ENCODE results near the gene CLNS1A. TPM values are rescaled to one million over a fixed set of nuclear protein-coding genes. Genes with fewer than 3 reads are reported as not detected.

CLNS1A gene
- polyA plus RNA-seq, 1 of the 3 experiments (the other 2 are of a cell fraction), result 124 TPM

- POLR2A ChIA-PET, result interaction anchor here (0.5 kb wide), 1 partner anchor 201 kb away, joined by 4 read pairs; no protein-coding TSS in a partner anchor
- CTCF ChIA-PET, result interaction anchor here (1.3 to 2.1 kb wide), 2 partner anchors 12 to 42 kb away, joined by 3 to 7 read pairs; no protein-coding TSS in a partner anchor
- H3K4me3 ChIP-seq (ENCODE audit: low read depth in 2 of 2, low read length in 1 of 2), result no peak overlapping the region
- no peak overlapping the region for H3K4me2 ChIP-seq
- WGBS (ENCODE audit: low lambda C conversion rate), result 91% methylated on average over 1 of the region's 1 CpG
- H3K4me1 ChIP-seq (ENCODE audit: control insufficient read depth in 1 of 2, insufficient read depth in 2 of 2, low read depth in 1 of 2, low read length in 1 of 2), result no peaks in the 10 kb centered on the region; a peak in 1 of 4 replicates
- H3K9ac ChIP-seq, result no peak overlapping the region
- H4K20me1 ChIP-seq (ENCODE audit: insufficient read depth), result no peaks in the 10 kb centered on the region
- peaks cover 10 to 25% of the 10 kb centered on the region in 2 experiments for H3K36me3 ChIP-seq (replicated peaks in 1 of 2; ENCODE audit: control insufficient read depth in 1 of 2, insufficient read depth in 2 of 2, low read length in 1 of 2)
- no peaks in the 10 kb centered on the region for H3K9me3 ChIP-seq
- H3F3A ChIP-seq (replicated peaks; ENCODE audit: insufficient read depth), result peaks cover 8% of the 10 kb centered on the region
- no peak for DNase-seq
- H2AFZ ChIP-seq (ENCODE audit: low read depth), result no peak overlapping the region
- H3K27ac ChIP-seq (ENCODE audit: low read depth in 2 of 2, low read length in 1 of 2), result no peak overlapping the region
- H3K79me2 ChIP-seq (ENCODE audit: insufficient read depth), result no peaks in the 10 kb centered on the region
- TF ChIP-seq MEF2A (IDR thresholded peaks at IDR 0.05; ENCODE audit: borderline replicate concordance, low read depth) (no peak), POLR2AphosphoS5 (IDR thresholded peaks at IDR 0.05; ENCODE audit: low read depth, low read length) (no peak), NRF1 (IDR thresholded peaks at IDR 0.05; ENCODE audit: low read depth, low read length) (no peak), GATA2 (CRISPR knock-in tag; IDR thresholded peaks at IDR 0.05) (no peak), FOXM1 (IDR thresholded peaks at IDR 0.05; ENCODE audit: low read depth) (no peak)
- H3K27me3 ChIP-seq (ENCODE audit: insufficient read depth), result no peaks in the 10 kb centered on the region
- no peaks in the 10 kb centered on the region for H3K9me2 ChIP-seq
Measured at GRCh38 chr11:77660947-77661346, 23.4 kb upstream of the CLNS1A start.

- Histone ChIP-seq H2AFZ (ENCODE audit: low read depth) (no peak overlapping the region), H3K9me2 (no peaks in the 10 kb centered on the region), H3K36me3 (replicated peaks in 1 of 2; ENCODE audit: control insufficient read depth in 1 of 2, insufficient read depth in 2 of 2, low read length in 1 of 2) (peaks cover 0 to 5% of the 10 kb centered on the region in 2 experiments), H3K27ac (ENCODE audit: low read depth in 2 of 2, low read length in 1 of 2) (peak overlapping the region; percentile 56 to 74; a peak in 3 of 4 replicates), H3K79me2 (ENCODE audit: insufficient read depth) (no peaks in the 10 kb centered on the region), H3K4me1 (ENCODE audit: control insufficient read depth in 1 of 2, insufficient read depth in 2 of 2, low read depth in 1 of 2, low read length in 1 of 2) (no peaks in the 10 kb centered on the region; a peak in 1 of 4 replicates), H3K9ac (no peak overlapping the region), H3K4me2 (peak overlapping the region; percentile 26; the same call in 1 of the 2 replicates), H3F3A (replicated peaks; ENCODE audit: insufficient read depth) (peaks cover 8% of the 10 kb centered on the region), H3K4me3 (ENCODE audit: low read depth in 2 of 2, low read length in 1 of 2) (no peak overlapping the region), H4K20me1 (ENCODE audit: insufficient read depth) (no peaks in the 10 kb centered on the region), H3K9me3 (no peaks in the 10 kb centered on the region), H3K27me3 (ENCODE audit: insufficient read depth) (no peaks in the 10 kb centered on the region)
- ChIA-PET POLR2A (no interaction called here), CTCF (interaction anchor here (1.4 kb wide), 1 partner anchor 9 kb away, joined by 4 read pairs; no protein-coding TSS in a partner anchor)
- DNase-seq, result no peak
- TF ChIP-seq TCF12 (IDR thresholded peaks at IDR 0.05) (peak; percentile 82), GABPA (IDR thresholded peaks at IDR 0.05; ENCODE audit: low read depth) (no peak)
- 77% methylated on average over 4 of the region's 4 CpGs for WGBS (ENCODE audit: low lambda C conversion rate)
Measured at GRCh38 chr11:77658213-77659013, 20.8 kb upstream of the CLNS1A start.

- peaks cover 8% of the 10 kb centered on the region for H3F3A ChIP-seq (replicated peaks; ENCODE audit: insufficient read depth)
- no peaks in the 10 kb centered on the region for H3K79me2 ChIP-seq (ENCODE audit: insufficient read depth)
- no peaks in the 10 kb centered on the region for H3K9me2 ChIP-seq
- H2AFZ ChIP-seq (ENCODE audit: low read depth), result no peak overlapping the region
- no peaks in the 10 kb centered on the region for H4K20me1 ChIP-seq (ENCODE audit: insufficient read depth)
- H3K4me2 ChIP-seq, result no peak overlapping the region
- POLR2A ChIA-PET, result no interaction called here
- H3K4me3 ChIP-seq (ENCODE audit: low read depth in 2 of 2, low read length in 1 of 2), result no peak overlapping the region
- no peaks in the 10 kb centered on the region for H3K27me3 ChIP-seq (ENCODE audit: insufficient read depth)
- H3K9ac ChIP-seq, result no peak overlapping the region
- no peaks in the 10 kb centered on the region for H3K9me3 ChIP-seq
- WGBS (ENCODE audit: low lambda C conversion rate), result 93% methylated on average over 5 of the region's 7 CpGs
- H3K36me3 ChIP-seq (replicated peaks in 1 of 2; ENCODE audit: control insufficient read depth in 1 of 2, insufficient read depth in 2 of 2, low read length in 1 of 2), result no peaks in the 10 kb centered on the region
- TF ChIP-seq SMC3 (IDR thresholded peaks at IDR 0.05; ENCODE audit: low read depth, low read length) (no peak), FOXM1 (IDR thresholded peaks at IDR 0.05; ENCODE audit: low read depth) (no peak), ELF1 (IDR thresholded peaks at IDR 0.05) (no peak), NFIC (IDR thresholded peaks at IDR 0.05; ENCODE audit: borderline replicate concordance) (no peak), CTCF (IDR thresholded peaks at IDR 0.05) (no peak), TEAD4 (IDR thresholded peaks at IDR 0.05; ENCODE audit: borderline replicate concordance, insufficient read depth) (no peak), GATA2 (CRISPR knock-in tag; IDR thresholded peaks at IDR 0.05) (no peak), NRF1 (IDR thresholded peaks at IDR 0.05; ENCODE audit: low read depth, low read length) (no peak), FOXJ3 (CRISPR knock-in tag; IDR thresholded peaks at IDR 0.05) (no peak), TCF12 (IDR thresholded peaks at IDR 0.05) (no peak), RCOR1 (IDR thresholded peaks at IDR 0.05; ENCODE audit: low read length) (no peak), GABPA (IDR thresholded peaks at IDR 0.05; ENCODE audit: low read depth) (no peak), FOSL2 (IDR thresholded peaks at IDR 0.05; ENCODE audit: borderline replicate concordance, low read depth) (no peak)
- CTCF ChIA-PET, result no interaction called here
- no peak for DNase-seq
- no peak overlapping the region for H3K27ac ChIP-seq (ENCODE audit: low read depth in 2 of 2, low read length in 1 of 2)
- no peaks in the 10 kb centered on the region; a peak in 1 of 4 replicates for H3K4me1 ChIP-seq (ENCODE audit: control insufficient read depth in 1 of 2, insufficient read depth in 2 of 2, low read depth in 1 of 2, low read length in 1 of 2)
Measured at GRCh38 chr11:77656362-77656761, 18.8 kb upstream of the CLNS1A start.

All from SK-N-SH (cell line).